ENCODE measurements around the gene PLGRKT. TPM values are rescaled to one million over a fixed set of nuclear protein-coding genes. Genes with fewer than 3 reads are reported as not detected.
"Not testable (repeated sequence)": the region's sequence is repeated elsewhere in the genome, so short reads cannot be mapped to it uniquely, and the experiment has no call there.

PLGRKT gene
- total RNA-seq, 1 experiment from 2014 or later = 30.9 TPM

DNA sequence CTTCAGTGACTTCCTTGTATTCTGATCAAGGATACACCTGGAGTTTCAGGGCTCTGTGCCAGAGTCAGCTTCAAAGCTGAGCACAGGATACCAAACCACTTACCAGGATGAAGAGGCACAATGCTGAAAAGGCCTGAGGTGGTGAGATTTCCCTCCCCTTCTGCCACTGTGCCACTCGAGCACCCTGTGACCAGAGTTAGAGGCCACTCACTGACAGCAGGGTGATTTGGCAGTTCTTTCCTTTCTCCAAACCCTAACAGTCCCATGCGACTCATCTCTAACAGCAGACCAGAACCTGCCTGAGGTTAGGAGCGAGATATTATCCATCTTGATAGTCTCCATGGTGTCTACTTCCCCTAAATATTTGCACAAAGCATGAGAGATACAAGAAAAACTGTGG lies 1.8 kb downstream of the PLGRKT start:
- CTCF ChIA-PET = no interaction called here
- Histone ChIP-seq H3K27me3 (replicated peaks; ENCODE audit: insufficient read depth, low read depth, low read length, poor library complexity) (no peaks in the 10 kb centered on the region), H3K4me3 (ENCODE audit: low read depth, low read length, poor library complexity, severe bottlenecking) (no peak overlapping the region), H3K36me3 (ENCODE audit: insufficient read depth, low read length, poor library complexity, severe bottlenecking) (peaks cover 3% of the 10 kb centered on the region), H3K27ac (ENCODE audit: low read depth, low read length, poor library complexity, severe bottlenecking) (no peak overlapping the region), H3K4me1 (ENCODE audit: insufficient read depth, low read length, poor library complexity, severe bottlenecking) (peaks cover 11% of the 10 kb centered on the region), H3K9me3 (ENCODE audit: low read depth, low read length, poor library complexity, severe bottlenecking) (no peaks in the 10 kb centered on the region)
- POLR2A ChIA-PET (ENCODE audit: low non-redundant PET) = no interaction called here
- DNase-seq (ENCODE audit: low spot score) = no peak
- no TSS peak for BruUV-seq (replicated peaks)
- no peak for TF ChIP-seq EZH2 (IDR thresholded peaks at IDR 0.05; ENCODE audit: borderline replicate concordance, low read depth, low read length, poor library complexity, severe bottlenecking)
- TF ChIP-seq, protein P1, sequence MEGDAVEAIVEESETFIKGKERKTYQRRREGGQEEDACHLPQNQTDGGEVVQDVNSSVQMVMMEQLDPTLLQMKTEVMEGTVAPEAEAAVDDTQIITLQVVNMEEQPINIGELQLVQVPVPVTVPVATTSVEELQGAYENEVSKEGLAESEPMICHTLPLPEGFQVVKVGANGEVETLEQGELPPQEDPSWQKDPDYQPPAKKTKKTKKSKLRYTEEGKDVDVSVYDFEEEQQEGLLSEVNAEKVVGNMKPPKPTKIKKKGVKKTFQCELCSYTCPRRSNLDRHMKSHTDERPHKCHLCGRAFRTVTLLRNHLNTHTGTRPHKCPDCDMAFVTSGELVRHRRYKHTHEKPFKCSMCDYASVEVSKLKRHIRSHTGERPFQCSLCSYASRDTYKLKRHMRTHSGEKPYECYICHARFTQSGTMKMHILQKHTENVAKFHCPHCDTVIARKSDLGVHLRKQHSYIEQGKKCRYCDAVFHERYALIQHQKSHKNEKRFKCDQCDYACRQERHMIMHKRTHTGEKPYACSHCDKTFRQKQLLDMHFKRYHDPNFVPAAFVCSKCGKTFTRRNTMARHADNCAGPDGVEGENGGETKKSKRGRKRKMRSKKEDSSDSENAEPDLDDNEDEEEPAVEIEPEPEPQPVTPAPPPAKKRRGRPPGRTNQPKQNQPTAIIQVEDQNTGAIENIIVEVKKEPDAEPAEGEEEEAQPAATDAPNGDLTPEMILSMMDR (conservative IDR thresholded peaks at IDR 0.05; ENCODE audit: low read depth, low read length) = no peak
- intact Hi-C loops (cut with micrococcal nuclease; ENCODE audit: unreplicated experiment) = no loop called here

- H3K36me3 ChIP-seq (ENCODE audit: insufficient read depth, low read length, poor library complexity, severe bottlenecking); intact Hi-C loops (cut with micrococcal nuclease; ENCODE audit: unreplicated experiment); H3K27ac ChIP-seq (ENCODE audit: low read depth, low read length, poor library complexity, severe bottlenecking); CTCF ChIA-PET; BruUV-seq (replicated peaks); H3K4me3 ChIP-seq (ENCODE audit: low read depth, low read length, poor library complexity, severe bottlenecking); H3K27me3 ChIP-seq (replicated peaks; ENCODE audit: insufficient read depth, low read depth, low read length, poor library complexity); POLR2A ChIA-PET (ENCODE audit: low non-redundant PET); DNase-seq (ENCODE audit: low spot score); H3K9me3 ChIP-seq (ENCODE audit: low read depth, low read length, poor library complexity, severe bottlenecking): not testable (repeated sequence)
- H3K4me1 ChIP-seq (ENCODE audit: insufficient read depth, low read length, poor library complexity, severe bottlenecking) = peaks cover 11% of the 10 kb centered on the region
Measured at GRCh38 chr9:5433841-5434810, 3.6 kb downstream of the PLGRKT start.

DNA sequence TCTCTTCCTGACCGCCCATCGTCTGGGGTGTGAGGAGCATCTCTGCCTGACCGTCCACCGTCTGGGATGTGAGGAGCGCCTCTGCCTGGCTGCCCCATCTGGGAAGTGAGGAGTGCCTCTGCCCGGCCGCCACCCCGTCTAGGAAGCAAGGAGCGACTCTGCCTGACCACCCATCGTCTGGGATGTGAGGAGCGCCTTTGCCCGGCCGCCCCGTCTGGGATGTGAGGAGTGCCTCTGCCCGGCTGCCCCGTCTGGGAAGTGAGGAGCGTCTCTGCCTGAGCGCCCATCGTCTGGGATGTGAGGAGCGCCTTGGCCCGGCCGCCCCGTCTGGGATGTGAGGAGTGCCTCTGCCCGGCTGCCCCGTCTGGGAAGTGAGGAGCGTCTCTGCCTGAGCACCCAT lies 4.4 kb downstream of the PLGRKT start:
- H3K9me3 ChIP-seq (ENCODE audit: low read depth, low read length, poor library complexity, severe bottlenecking); DNase-seq (ENCODE audit: low spot score); H3K27ac ChIP-seq (ENCODE audit: low read depth, low read length, poor library complexity, severe bottlenecking); BruUV-seq (replicated peaks); intact Hi-C loops (cut with micrococcal nuclease; ENCODE audit: unreplicated experiment); H3K4me1 ChIP-seq (ENCODE audit: insufficient read depth, low read length, poor library complexity, severe bottlenecking); H3K36me3 ChIP-seq (ENCODE audit: insufficient read depth, low read length, poor library complexity, severe bottlenecking); H3K4me3 ChIP-seq (ENCODE audit: low read depth, low read length, poor library complexity, severe bottlenecking); CTCF ChIA-PET; POLR2A ChIA-PET (ENCODE audit: low non-redundant PET); H3K27me3 ChIP-seq (replicated peaks; ENCODE audit: insufficient read depth, low read depth, low read length, poor library complexity): not testable (repeated sequence)

GRCh38 chr9:5432890-5433289 lies 4.8 kb downstream of the PLGRKT start:
- POLR2A ChIA-PET (ENCODE audit: low non-redundant PET); BruUV-seq (replicated peaks); H3K4me1 ChIP-seq (ENCODE audit: insufficient read depth, low read length, poor library complexity, severe bottlenecking); H3K9me3 ChIP-seq (ENCODE audit: low read depth, low read length, poor library complexity, severe bottlenecking); CTCF ChIA-PET; H3K36me3 ChIP-seq (ENCODE audit: insufficient read depth, low read length, poor library complexity, severe bottlenecking); intact Hi-C loops (cut with micrococcal nuclease; ENCODE audit: unreplicated experiment); H3K27me3 ChIP-seq (replicated peaks; ENCODE audit: insufficient read depth, low read depth, low read length, poor library complexity); H3K27ac ChIP-seq (ENCODE audit: low read depth, low read length, poor library complexity, severe bottlenecking); H3K4me3 ChIP-seq (ENCODE audit: low read depth, low read length, poor library complexity, severe bottlenecking); DNase-seq (ENCODE audit: low spot score): not testable (repeated sequence)
